ENCODE data around the gene SEZ6.

SEZ6 gene

DNA sequence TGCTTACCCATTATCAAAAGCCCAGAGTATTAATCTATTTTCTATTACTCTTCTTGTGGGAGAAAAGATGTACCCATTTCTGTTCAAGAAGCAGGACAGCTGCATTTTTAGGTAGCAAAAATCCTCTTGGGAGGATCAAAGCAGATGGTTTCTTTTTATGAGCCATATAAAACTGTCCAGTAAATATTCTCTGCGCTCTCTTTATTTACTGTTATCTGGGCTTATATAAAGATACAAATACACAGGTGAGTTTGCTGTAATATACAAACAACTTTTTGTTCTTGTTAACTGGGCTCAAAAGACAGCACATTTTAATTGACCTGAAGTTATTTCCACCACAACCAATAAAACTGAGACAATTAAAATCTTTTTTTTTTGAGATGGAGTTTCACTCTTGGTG lies 64.6 kb downstream of the SEZ6 start:
- in situ Hi-C loops (cut with HindIII; ENCODE audit: low sequenced_read_pairs): no loop called here

DNA sequence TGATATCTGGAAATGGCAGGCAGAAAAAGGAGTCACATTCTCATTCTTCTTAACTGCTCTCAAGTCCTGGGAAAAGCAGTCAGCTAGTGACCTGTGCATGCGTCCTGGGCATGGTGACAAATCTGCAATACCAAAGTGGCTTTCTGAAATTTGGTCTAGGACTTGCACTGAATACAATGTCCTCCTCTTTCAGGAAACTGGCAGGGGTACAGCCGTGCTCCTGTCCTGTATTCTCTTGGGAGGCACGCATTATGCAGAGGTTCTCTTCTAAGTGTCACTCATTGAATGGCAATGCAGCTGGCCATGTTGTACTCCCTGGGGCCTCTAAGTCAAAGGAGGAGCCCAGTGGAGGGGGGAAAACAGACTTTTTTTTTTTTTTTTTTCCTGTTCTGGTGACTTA lies 65.2 kb downstream of the SEZ6 start:
- in situ Hi-C loops (cut with HindIII; ENCODE audit: low sequenced_read_pairs): no loop called here

DNA sequence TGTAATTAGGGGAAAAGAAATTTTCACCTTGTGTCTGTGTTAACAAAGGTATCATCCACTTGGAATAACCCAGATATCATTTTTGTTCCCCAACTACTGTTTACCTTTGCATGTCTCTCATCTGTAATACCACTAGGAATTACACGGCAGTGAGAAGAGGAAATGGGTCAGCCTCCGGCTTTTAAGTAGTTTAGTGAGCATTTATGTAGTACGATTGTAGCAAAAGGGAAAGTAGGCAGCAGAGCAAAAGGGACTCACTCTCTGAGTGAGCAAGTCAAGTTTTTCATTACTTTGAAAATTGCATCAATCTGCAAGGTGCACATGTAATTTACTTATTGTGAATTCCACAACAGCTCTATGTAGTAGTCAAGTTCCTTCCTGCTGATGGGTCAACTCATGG lies 65.7 kb downstream of the SEZ6 start:
- in situ Hi-C loops (cut with HindIII; ENCODE audit: low sequenced_read_pairs): no loop called here

DNA sequence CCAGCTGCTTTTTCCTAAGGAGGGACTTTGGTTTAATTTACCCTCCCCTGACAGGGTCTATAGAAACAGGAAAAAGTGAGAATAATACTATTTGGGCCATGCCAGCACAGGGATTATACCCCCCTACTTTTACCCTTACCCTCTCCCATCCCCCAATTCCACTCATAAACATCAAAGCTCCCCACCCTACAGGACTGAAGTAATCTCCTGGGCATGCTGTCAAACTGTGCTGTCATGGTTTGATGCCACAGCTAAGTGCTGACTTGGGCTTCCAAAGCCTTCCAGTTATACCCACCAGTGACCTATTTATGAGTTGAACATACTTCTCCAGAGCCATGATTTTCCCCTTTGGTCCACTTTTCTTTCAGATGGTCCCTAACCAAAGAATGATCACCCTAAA lies 67.3 kb downstream of the SEZ6 start:
- in situ Hi-C loops (cut with HindIII; ENCODE audit: low sequenced_read_pairs): loop anchor here (10.0 kb wide), 1 partner anchor 214 kb away; the partner anchor contains the start of genes NEK8 and TLCD1

DNA sequence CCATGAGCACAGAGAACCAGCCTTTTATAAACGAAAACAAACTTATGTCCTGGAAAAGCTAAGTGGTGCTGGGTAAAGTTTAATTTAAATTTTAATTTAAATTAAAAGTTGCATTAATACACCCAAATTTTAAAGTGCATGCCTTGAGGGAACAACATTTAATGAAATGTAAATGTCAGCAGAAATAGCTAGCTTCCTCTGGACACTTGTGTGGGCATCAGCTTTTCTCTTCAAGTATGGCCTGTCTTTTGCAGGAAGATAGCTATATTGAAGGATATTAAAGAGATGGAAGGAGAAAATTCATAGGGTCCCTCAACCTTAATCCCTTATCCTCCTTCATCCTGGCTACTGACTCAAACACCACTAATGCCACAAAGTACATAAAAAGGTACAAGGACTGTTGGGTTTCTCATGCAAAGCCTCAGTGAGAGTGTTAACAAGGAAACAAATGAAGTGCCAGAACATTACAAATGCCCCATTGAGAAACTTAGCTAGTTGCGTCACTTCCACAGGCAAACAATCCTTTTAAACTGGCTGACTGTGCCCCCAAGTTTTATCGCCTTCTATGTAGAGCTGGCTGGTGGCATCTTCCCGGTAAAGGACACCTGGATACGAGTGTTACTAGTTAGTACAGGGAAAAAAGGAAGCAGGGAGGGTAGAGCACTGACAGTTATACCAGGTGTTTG lies 68.6 kb downstream of the SEZ6 start:
- in situ Hi-C loops (cut with HindIII; ENCODE audit: low sequenced_read_pairs): loop anchor here (10.0 kb wide), 1 partner anchor 212 kb away; the partner anchor contains the start of genes NEK8 and TLCD1

DNA sequence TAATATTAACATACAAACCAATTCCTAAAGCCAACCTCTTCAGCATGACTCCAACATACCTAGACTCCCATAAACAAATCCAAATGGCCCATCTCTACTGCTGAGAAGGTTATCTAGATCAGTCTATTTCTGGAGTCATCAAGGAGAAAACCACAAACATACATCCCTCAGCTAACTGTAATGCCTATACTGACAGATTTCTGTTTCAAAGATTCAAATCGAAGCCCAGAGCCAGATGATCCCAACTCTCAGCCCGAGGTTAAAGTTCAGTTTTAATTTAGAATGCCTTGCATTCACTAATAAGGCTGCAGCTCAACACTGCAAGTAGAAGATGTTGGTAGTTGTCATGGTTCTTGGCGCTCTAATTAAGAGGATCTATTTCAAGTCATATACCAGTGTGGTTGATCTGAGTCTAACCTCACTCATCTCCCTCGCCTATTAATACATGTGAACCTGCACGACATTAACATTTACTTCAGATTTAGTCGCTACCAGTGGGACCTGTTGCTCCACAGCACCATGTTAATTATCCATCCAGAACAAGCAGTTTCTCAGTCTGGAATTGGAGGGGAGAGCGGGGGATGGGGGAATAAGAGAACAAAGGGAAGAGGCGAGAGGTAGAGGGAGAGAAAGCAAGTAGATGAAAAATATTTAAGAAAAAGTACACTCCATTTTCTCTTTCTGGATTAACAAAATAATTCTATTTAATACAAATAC lies 69.9 kb downstream of the SEZ6 start:
- in situ Hi-C loops (cut with HindIII; ENCODE audit: low sequenced_read_pairs): loop anchor here (10.0 kb wide), 1 partner anchor 211 kb away; the partner anchor contains the start of genes NEK8 and TLCD1

DNA sequence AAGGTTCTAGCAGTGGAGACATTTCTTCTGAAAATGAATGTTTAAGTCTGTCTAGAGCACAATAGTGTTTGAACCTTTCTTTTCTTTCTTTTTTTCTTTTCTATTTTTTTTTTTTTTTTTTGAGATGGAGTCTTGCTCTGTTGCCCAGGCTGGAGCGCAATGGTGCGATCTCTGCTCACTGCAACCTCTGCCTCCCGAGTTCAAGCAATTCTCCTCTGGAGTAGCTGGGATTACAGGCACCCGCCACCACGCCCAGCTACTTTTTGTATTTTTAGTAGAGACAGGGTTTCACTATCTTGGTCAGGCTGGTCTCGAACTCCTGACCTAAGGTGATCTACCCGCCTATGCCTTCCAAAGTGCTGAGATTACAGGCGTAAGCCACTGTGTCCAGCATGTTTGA lies 71.3 kb downstream of the SEZ6 start:
- in situ Hi-C loops (cut with HindIII; ENCODE audit: low sequenced_read_pairs): loop anchor here (10.0 kb wide), 1 partner anchor 210 kb away; the partner anchor contains the start of genes NEK8 and TLCD1

DNA sequence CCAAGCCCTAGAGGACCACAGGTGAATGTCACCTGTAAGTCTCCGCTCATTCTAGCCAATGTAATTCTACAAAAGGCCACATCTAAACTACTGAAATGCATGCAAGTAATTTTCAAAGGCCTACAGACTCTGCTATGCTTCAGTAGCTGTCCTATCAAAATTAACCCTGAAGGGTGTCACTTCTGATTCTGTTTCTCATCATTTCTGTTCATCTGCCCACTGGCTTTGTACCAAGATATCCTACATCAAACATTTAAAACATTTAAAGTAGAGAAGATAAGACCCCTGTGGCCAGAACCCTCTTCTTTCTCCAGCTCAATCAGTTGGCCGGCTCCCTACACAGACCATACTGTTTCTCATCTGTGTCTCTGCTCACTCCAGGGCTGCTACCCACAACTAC lies 76.0 kb downstream of the SEZ6 start:
- in situ Hi-C loops (cut with HindIII; ENCODE audit: low sequenced_read_pairs): loop anchor here (10.0 kb wide), 1 partner anchor 205 kb away; the partner anchor contains the start of genes NEK8 and TLCD1

DNA sequence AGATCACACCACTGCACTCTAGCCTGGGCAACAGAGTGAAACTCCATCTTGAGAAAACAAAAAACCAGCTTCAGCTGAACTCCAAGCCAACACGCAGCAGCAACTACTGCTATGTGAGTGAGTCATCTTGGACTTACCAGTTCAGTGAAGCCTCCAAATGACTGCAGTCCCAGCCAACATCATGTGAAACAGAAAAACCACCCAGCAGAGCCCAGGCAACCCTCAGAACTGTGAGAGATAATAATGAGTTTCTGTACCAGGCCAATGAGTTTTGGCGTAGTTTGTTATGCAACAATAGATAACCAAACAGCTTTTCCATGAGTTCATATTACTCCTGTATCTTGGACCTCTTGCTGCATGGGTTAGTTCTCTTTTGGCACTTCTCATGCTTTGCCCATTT lies 77.8 kb downstream of the SEZ6 start:
- in situ Hi-C loops (cut with HindIII; ENCODE audit: low sequenced_read_pairs): no loop called here

DNA sequence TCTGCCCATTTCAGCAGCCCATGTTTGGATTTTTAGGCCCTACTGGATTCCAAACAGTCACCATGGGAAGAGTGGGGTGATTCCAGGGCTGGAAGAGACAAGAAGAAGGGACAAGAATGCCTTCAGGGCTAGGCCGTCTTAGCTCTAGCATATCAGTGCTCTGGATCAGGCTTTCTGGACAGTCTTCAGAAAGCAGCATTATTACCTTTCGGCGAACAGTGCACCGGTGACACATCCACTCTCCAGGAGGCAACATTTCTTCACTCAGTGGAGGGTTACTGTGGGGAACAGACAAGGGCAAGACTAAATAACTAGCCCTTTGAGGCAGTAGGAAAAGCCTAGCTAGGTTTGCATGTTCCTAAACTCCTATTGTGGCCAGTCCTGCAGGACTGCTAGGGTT lies 79.0 kb downstream of the SEZ6 start:
- in situ Hi-C loops (cut with HindIII; ENCODE audit: low sequenced_read_pairs): no loop called here

DNA sequence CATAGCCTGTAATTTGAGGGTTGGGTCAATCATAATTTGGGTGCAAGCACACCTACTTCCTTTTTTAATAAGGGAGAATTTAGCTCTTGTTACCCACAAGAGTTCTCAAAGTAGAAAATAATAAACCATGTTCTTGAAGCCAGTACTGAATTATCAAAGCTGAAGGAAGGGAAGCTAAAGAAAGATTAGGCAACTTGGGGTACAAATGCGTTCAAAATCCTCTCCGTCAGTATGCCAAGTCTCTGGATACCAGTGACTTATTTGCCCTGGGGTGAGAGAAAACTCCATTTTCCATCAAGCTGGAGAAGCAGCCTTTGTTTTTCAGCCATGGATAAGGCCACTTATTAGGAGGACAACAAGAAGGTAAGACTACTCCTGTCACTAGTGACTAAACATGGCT lies 79.5 kb downstream of the SEZ6 start:
- in situ Hi-C loops (cut with HindIII; ENCODE audit: low sequenced_read_pairs): no loop called here

DNA sequence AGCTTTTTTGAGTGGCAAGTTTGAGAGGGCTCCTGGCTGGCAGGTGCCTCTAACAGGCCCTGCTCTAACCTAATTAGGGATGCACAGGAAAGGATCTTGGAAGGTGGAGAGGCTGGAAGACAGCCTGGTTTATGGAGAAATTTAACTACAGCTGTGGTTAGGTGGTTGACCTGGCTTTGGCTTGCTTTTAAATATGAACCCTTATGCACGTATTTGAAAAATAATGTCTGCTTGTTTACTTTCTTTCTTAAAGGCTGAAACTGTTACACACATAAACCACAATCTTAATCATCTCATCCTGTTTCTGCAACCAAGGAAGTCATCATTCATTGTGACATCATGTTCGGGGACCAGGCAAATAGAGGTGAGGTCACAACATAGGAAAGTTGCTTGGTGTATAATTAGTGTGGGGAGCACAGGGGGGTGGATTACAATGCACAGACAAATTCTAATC lies 79.9 kb downstream of the SEZ6 start:
- in situ Hi-C loops (cut with HindIII; ENCODE audit: low sequenced_read_pairs): no loop called here

DNA sequence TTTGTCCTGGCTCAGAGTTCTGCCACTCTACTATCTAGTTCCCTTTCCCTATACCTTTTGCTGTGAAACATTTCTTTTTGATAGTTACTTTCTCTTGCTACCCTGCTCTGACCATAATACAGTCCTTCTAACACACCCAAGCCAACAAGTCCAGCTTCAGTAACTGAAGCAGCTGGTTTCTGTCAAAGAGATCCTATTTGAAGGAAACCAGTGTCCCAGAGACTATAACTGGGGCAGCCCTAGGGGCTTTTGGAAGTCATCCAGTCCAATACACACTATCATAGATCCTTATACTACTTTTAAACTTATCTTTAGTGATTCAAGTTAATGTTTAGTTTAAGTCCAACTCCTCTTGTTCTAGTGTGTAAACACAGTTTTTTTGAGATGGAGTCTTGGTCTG lies 85.6 kb downstream of the SEZ6 start:
- in situ Hi-C loops (cut with HindIII; ENCODE audit: low sequenced_read_pairs): no loop called here

DNA sequence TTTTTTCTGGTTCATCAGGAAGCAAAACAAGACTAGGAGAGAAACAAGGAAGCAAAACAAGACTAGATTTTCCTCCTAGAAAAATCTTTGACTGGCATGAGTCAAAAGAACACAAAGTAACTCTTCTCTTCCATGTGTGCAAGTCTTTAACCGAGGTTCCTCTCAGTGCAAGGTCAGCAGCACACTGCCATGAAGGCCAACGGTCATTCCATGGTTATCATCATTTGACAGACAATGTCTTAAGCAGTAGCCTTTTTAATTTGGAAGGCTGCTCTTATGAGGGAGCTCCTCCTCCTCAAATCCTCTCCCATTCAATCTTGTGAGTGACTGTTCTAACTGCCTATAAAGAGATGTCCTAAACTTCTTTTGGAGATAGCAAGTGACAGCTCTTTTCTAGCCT lies 87.5 kb downstream of the SEZ6 start:
- in situ Hi-C loops (cut with HindIII; ENCODE audit: low sequenced_read_pairs): no loop called here

DNA sequence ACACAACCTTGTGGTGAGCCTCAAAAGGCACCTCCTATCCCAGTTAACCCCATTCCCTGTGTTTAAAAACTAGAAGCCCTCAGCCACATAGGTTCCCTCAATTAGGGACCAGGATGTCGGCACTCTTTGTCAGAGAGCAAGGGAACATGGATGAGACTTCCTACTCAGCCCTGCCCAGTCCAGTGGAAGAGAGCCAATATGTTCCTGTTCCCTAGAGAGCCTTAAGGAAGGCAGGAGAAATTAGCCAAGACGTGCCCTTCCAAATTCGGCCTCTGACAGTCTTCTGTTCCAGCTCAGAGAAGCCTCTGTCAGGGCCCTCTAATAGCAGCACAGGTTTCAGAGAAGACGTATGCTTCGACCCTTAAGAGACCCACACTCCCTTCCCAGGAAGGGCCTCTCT lies 88.4 kb downstream of the SEZ6 start:
- in situ Hi-C loops (cut with HindIII; ENCODE audit: low sequenced_read_pairs): no loop called here

DNA sequence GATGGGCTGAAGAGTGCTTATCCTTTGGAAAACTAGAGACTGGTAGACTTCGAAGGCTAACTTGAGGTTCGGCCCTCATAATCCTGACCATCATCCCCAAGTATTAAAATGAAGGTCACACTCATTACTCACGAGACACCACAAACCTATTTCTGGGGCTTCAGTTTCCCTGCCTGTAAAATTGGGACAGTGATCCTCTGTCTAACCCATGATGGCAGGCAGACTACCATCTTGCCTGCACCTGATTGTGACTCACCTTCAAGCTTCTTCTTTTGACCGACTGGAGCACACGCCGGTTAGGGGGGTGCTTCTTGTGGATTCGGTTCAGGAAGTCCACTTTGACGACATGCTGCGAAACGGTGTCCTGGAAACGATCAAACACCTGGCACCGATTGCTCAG lies 88.8 kb downstream of the SEZ6 start:
- in situ Hi-C loops (cut with HindIII; ENCODE audit: low sequenced_read_pairs): no loop called here

DNA sequence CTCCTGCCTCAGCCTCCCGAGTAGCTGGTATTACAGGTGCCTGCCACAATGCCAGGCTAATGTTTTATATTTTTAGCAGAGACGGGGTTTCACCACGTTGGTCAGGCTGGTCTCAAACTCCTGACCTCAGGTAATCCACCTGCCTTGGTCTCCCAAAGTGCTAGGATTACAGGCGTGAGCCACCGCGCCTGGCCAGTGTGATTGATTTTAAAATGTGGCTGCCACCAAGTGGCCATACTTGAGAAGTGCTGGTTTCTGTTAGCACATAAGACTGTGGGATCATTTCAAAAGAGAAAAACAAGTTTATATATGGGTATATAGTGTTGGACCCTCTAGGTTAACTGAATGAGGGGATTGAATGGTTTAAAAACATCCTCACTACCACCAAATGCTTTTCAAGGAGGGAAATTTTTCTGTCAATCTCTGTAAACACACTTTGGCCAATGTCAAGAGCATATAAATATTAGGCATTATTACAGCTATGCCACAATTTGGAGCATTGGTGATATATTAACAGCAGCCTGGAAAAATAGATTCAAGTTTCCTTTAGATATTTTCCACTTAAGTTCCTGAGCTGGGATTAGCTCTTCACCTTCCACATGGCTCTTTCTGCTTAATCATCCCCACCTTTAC lies 89.4 kb downstream of the SEZ6 start:
- in situ Hi-C loops (cut with HindIII; ENCODE audit: low sequenced_read_pairs): no loop called here

DNA sequence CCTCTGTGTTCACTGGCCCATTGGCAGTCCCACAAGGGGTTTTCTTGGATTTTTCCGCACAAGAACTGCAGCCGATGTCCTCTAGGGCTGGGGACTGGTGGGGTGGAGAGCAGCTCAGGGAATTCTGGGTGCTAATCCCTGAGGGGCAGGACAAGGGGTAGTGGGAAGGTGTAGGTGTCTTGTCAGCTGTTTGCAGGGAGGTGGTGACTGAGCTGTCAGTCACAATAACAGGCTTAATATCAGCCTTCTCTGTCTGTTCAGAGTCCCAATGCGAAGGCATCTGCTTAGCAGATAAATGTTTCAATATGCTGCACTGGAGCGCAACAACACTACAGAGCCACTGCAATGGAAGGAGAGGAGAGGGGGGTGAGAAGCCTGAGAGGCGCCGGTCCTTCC lies 92.9 kb downstream of the SEZ6 start:
- in situ Hi-C loops (cut with HindIII; ENCODE audit: low sequenced_read_pairs): no loop called here

DNA sequence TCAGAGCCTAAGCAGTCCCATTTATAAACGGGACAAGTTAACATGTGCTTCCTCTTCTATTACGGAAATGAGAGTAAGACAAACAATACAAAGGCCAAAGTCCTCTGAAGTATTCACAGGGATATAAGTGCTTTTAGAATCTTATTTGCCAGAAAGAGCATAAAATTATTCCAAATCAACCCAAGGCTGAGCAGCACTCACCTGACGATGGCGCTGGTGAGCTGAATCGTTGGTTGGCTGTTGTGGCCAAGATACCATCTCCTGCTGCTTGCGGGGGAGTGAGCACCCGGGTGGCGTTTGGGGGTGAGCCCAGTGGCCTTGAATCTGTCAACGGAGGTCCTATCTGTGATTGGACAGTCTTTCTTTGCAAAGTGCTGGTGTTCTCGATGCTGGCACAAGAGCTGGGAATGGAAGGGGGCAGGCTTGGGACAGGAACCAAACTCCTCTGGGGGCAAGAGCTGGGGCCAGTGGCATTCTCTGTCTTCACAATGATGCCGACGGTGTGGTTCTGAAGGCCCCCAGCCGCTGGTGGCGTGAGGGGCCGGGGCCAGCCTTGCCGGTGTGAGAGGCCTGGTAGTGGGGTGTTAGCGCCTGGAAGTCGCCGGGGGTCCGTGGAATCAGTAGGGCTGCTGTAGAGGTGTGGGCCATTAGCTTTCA lies 93.4 kb downstream of the SEZ6 start:
- in situ Hi-C loops (cut with HindIII; ENCODE audit: low sequenced_read_pairs): no loop called here

DNA sequence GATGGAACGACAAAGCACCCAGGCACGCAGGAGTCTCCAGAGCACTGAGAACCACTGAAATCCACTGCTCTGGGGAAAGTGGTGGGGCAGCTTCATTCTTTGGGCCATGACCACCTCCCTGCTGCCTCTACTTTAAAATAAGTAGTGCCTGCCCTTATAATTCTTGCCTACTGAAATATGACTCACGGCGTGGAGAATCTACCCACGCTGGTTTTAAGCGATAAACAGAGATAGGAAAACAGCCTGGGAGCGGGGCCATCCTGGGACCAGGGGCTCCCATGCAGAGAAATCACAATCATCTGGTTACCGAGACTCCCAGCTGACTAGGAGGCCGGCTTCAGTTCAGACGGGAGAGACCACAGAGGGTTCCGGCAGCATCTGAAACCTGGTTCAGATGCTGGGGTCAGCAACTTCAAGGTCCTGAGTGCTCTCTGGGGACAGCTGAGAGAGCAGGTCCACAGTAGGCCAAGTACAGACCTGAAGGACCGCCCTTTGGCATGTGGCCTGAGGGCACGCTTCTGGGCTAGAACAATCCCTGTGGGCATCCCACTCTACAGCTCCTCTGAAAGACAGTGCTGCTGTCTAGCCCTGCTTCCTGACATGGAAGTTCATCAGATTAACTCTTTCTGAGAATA lies 94.3 kb downstream of the SEZ6 start:
- in situ Hi-C loops (cut with HindIII; ENCODE audit: low sequenced_read_pairs): no loop called here

DNA sequence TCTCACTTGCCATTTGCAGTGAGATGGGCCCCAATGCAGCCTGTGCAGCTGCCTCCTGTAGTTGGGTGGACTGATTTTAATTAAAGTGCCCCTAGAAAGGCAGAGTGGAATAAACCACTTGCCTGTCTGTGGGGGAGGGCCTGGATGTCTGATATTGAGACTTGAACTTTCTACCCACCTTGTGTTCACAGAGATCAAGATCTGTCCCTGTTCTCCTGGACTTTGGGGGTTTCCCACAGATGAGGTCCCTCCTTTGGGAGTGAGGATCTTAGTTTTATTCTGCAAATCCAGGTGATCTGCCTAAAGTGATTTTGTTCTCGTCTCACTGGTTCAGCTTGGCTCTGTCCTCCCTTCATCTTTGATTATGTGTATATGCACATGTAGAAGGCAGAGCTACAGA lies 95.3 kb downstream of the SEZ6 start:
- in situ Hi-C loops (cut with HindIII; ENCODE audit: low sequenced_read_pairs): no loop called here
